HEK293 (cell line): ENCODE measurements around the gene CCNI2.
A peak's percentile ranks its signal among the peaks of the same experiment; 100 is the strongest.

Experiments
- CTCF ChIA-PET: fragments of 350-600 bp; formaldehyde crosslinking; extraction: SDS; loops from one replicate; lab custom pipeline; 2021; ENCODE audit warnings: antibody characterized with exemption; lab: Yijun Ruan, JAX
- POLR2A ChIA-PET: fragments of 300-600 bp; formaldehyde crosslinking; extraction: SDS; loops from one replicate; lab custom pipeline; 2020; ENCODE audit warnings: antibody characterized with exemption, inconsistent platforms; lab: Yijun Ruan, JAX
- H3K27ac ChIP-seq: fragments of 200-500 bp; sonication (Bioruptor generic); 2 replicates; pipeline ENCODE4 v1.5.1; 2014; ENCODE audit warnings: low read depth, low read length, control low read depth, inconsistent platforms; ENCODE audit errors: extremely low read depth
- H3K36me3 ChIP-seq, 2 experiments: fragments of 200-500 bp in 1 of 2; sonication (Bioruptor generic) in 1 of 2; 1 replicate in 1 of 2; 2 replicates in 1 of 2; pipeline ENCODE4 v1.5.1; 2014 to 2017; ENCODE audit warnings: inconsistent platforms in 2 of 2, low read length in 2 of 2; ENCODE audit not compliant: control insufficient read depth in 2 of 2, insufficient read depth in 1 of 2
- H3K4me1 ChIP-seq: fragments of 200-500 bp; sonication (Bioruptor generic); 2 replicates; pipeline ENCODE4 v1.5.1; 2014; ENCODE audit warnings: mild to moderate bottlenecking, low read length, inconsistent platforms; ENCODE audit not compliant: control insufficient read depth, insufficient read depth
- H3K4me3 ChIP-seq: 2 replicates; pipeline ENCODE4 v1.5.1; 2011; ENCODE audit warnings: low read depth, mild to moderate bottlenecking, control low read depth, low read length, moderate library complexity
- H3K9me3 ChIP-seq: fragments of 200-500 bp; sonication (Bioruptor generic); 2 replicates; pipeline ENCODE4 v1.5.1; 2014; ENCODE audit warnings: low read depth, low read length, inconsistent platforms; ENCODE audit not compliant: control insufficient read depth, insufficient read depth
- ATF2 ChIP-seq: fragments of 450-650 bp; formaldehyde crosslinking; IDR thresholded peaks from 2 replicates; pipeline ENCODE4 v1.5.1; 2016; ENCODE audit warnings: missing biosample characterization, missing genetic modification characterization, low read depth
- GLIS2 ChIP-seq: fragments of 450-650 bp; formaldehyde crosslinking; IDR thresholded peaks from 2 replicates; pipeline ENCODE4 v1.5.1; 2016; ENCODE audit warnings: missing biosample characterization, missing genetic modification characterization
- HOXD13 ChIP-seq: sonication (generic); formaldehyde crosslinking; IDR thresholded peaks from 2 replicates; pipeline ENCODE4 v1.8.0; 2022; ENCODE audit warnings: missing genetic modification reagents, borderline replicate concordance
- INSM2 ChIP-seq: fragments of 450-650 bp; formaldehyde crosslinking; IDR thresholded peaks from 2 replicates; pipeline ENCODE4 v1.5.1; 2016; ENCODE audit warnings: missing biosample characterization, missing genetic modification characterization
- KLF16 ChIP-seq: fragments of 450-650 bp; formaldehyde crosslinking; IDR thresholded peaks from 2 replicates; pipeline ENCODE4 v1.5.1; 2017; ENCODE audit warnings: missing biosample characterization, missing genetic modification characterization
- KLF9 ChIP-seq: fragments of 450-650 bp; formaldehyde crosslinking; IDR thresholded peaks from 2 replicates; pipeline ENCODE4 v1.5.1; 2016; ENCODE audit warnings: missing biosample characterization, missing genetic modification characterization, low read depth
- MYNN ChIP-seq: fragments of 450-650 bp; formaldehyde crosslinking; IDR thresholded peaks from 2 replicates; pipeline ENCODE4 v1.5.1; 2016; ENCODE audit warnings: missing biosample characterization, missing genetic modification characterization, borderline replicate concordance
- PBX3 ChIP-seq: sonication (generic); formaldehyde crosslinking; IDR thresholded peaks from 2 replicates; pipeline ENCODE4 v1.8.1; 2022; ENCODE audit warnings: mild to moderate bottlenecking, moderate library complexity, missing genetic modification reagents
- SCRT1 ChIP-seq: fragments of 450-650 bp; formaldehyde crosslinking; IDR thresholded peaks from 2 replicates; pipeline ENCODE4 v1.5.1; 2016; ENCODE audit warnings: missing biosample characterization, missing genetic modification characterization, borderline replicate concordance
- SCRT2 ChIP-seq: fragments of 450-650 bp; formaldehyde crosslinking; IDR thresholded peaks from 2 replicates; pipeline ENCODE4 v1.5.1; 2016; ENCODE audit warnings: missing biosample characterization, missing genetic modification characterization
- ZBTB44 ChIP-seq: fragments of 450-650 bp; IDR thresholded peaks from 2 replicates; pipeline ENCODE4 v1.5.1; 2018; ENCODE audit warnings: missing biosample characterization, mild to moderate bottlenecking, missing genetic modification characterization
- ZNF146 ChIP-seq: fragments of 450-650 bp; formaldehyde crosslinking; IDR thresholded peaks from 2 replicates; pipeline ENCODE4 v1.5.1; 2016; ENCODE audit warnings: missing biosample characterization, missing genetic modification characterization
- ZNF174 ChIP-seq: fragments of 450-650 bp; formaldehyde crosslinking; IDR thresholded peaks from 2 replicates; pipeline ENCODE4 v1.5.0; 2017; ENCODE audit warnings: missing biosample characterization, mild to moderate bottlenecking, missing genetic modification characterization
- ZNF302 ChIP-seq: fragments of 450-650 bp; formaldehyde crosslinking; IDR thresholded peaks from 2 replicates; pipeline ENCODE4 v1.5.1; 2016; ENCODE audit warnings: missing biosample characterization, missing genetic modification characterization, low read depth
- ZNF398 ChIP-seq: fragments of 450-650 bp; formaldehyde crosslinking; IDR thresholded peaks from 2 replicates; pipeline ENCODE4 v1.5.1; 2017; ENCODE audit warnings: missing biosample characterization, missing genetic modification characterization
- ZNF501 ChIP-seq: fragments of 450-650 bp; formaldehyde crosslinking; IDR thresholded peaks from 2 replicates; pipeline ENCODE4 v1.5.1; 2016; ENCODE audit warnings: missing biosample characterization, missing genetic modification characterization
- ZNF555 ChIP-seq: fragments of 450-650 bp; formaldehyde crosslinking; conservative IDR thresholded peaks from 2 replicates; pipeline ENCODE4 v1.5.1; 2017; ENCODE audit warnings: missing biosample characterization, mild to moderate bottlenecking, missing genetic modification characterization, inconsistent platforms
- ZNF560 ChIP-seq: fragments of 450-650 bp; formaldehyde crosslinking; IDR thresholded peaks from 2 replicates; pipeline ENCODE4 v1.5.1; 2017; ENCODE audit warnings: missing biosample characterization, missing genetic modification characterization, borderline replicate concordance
- ZNF623 ChIP-seq: fragments of 450-650 bp; formaldehyde crosslinking; IDR thresholded peaks from 2 replicates; pipeline ENCODE4 v1.5.1; 2016; ENCODE audit warnings: missing biosample characterization, missing genetic modification characterization
- ZNF629 ChIP-seq: fragments of 450-650 bp; formaldehyde crosslinking; IDR thresholded peaks from 2 replicates; pipeline ENCODE4 v1.5.1; 2017; ENCODE audit warnings: missing biosample characterization, missing genetic modification characterization
- ZNF664 ChIP-seq: fragments of 450-650 bp; formaldehyde crosslinking; IDR thresholded peaks from 2 replicates; pipeline ENCODE4 v1.5.1; 2016; ENCODE audit warnings: missing biosample characterization, missing genetic modification characterization
- ZNF670 ChIP-seq: fragments of 450-650 bp; formaldehyde crosslinking; IDR thresholded peaks from 2 replicates; pipeline ENCODE4 v1.5.1; 2016; ENCODE audit warnings: missing biosample characterization, missing genetic modification characterization, low read depth
- ZSCAN18 ChIP-seq: fragments of 450-650 bp; formaldehyde crosslinking; IDR thresholded peaks from 2 replicates; pipeline ENCODE4 v1.5.1; 2016; ENCODE audit warnings: missing biosample characterization, missing genetic modification characterization
- ZSCAN23 ChIP-seq: fragments of 450-650 bp; formaldehyde crosslinking; IDR thresholded peaks from 2 replicates; pipeline ENCODE4 v1.5.1; 2016; ENCODE audit warnings: missing biosample characterization, missing genetic modification characterization

The CCNI2 gene

GRCh38 chr5:132761321-132762240 lies 14.4 kb downstream of the CCNI2 start:
- Histone ChIP-seq H3K4me3 (no peak overlapping the region), H3K4me1 (no peaks in the 10 kb centered on the region), H3K27ac (no peak overlapping the region), H3K36me3 (peaks cover 4 to 90% of the 10 kb centered on the region in 2 experiments), H3K9me3 (no peaks in the 10 kb centered on the region)
- ChIA-PET CTCF (interaction anchor here (0.7 to 1.4 kb wide), 2 partner anchors 58 to 701 kb away, joined by 3 read pairs; no protein-coding TSS in a partner anchor), POLR2A (no interaction called here)
- TF ChIP-seq ZNF302 (no peak), ZNF174 (tag by site-specific recombination) (no peak), SCRT2 (tag by site-specific recombination) (no peak), ZNF560 (tag by site-specific recombination) (no peak), ZSCAN18 (no peak), ZBTB44 (tag by site-specific recombination) (no peak), ZNF555 (tag by site-specific recombination) (no peak), MYNN (tag by site-specific recombination) (no peak), ZNF670 (no peak), KLF16 (tag by site-specific recombination) (no peak), ZNF501 (no peak), HOXD13 (CRISPR knock-in tag) (no peak), ATF2 (no peak), GLIS2 (tag by site-specific recombination) (no peak)
- TF ChIP-seq, all 188 proteins: peak for 0

GRCh38 chr5:132762246-132763000 lies 15.2 kb downstream of the CCNI2 start:
- H3K4me1 ChIP-seq: no peaks in the 10 kb centered on the region
- peaks cover 4 to 84% of the 10 kb centered on the region in 2 experiments for H3K36me3 ChIP-seq
- H3K27ac ChIP-seq: no peak overlapping the region
- H3K4me3 ChIP-seq: no peak overlapping the region
- H3K9me3 ChIP-seq: no peaks in the 10 kb centered on the region
- ChIA-PET CTCF (interaction anchor here (0.5 to 0.7 kb wide), 2 partner anchors 582 to 700 kb away, joined by 3 read pairs; no protein-coding TSS in a partner anchor), POLR2A (no interaction called here)
- TF ChIP-seq ZSCAN23 (tag by site-specific recombination) (no peak), SCRT2 (tag by site-specific recombination) (peak; percentile 72), ZNF398 (no peak), ZNF146 (tag by site-specific recombination) (no peak), KLF9 (tag by site-specific recombination) (no peak), INSM2 (tag by site-specific recombination) (no peak), PBX3 (CRISPR knock-in tag) (no peak), ZNF623 (tag by site-specific recombination) (no peak), SCRT1 (peak; percentile 40; the same call in 1 of the 2 replicates), ZNF629 (tag by site-specific recombination) (no peak), ZNF664 (tag by site-specific recombination) (no peak)
